Activated CD8-positive, alpha-beta T cell treated with anti-CD3 and anti-CD28 coated beads for 36 hours (primary cell): Measurements from ENCODE around the gene FCHSD2. TPM values are rescaled to one million over a fixed set of nuclear protein-coding genes. Genes with fewer than 3 reads are reported as not detected.

Experiments
- ATAC-seq: fragments of 200-7000 bp; cut with Tn5 transposase; one replicate; pipeline ENCODE4 v1.10.0; 2021; ENCODE audit warnings: mild to moderate bottlenecking, moderate library complexity
- CTCF ChIA-PET: fragments of 350-600 bp; sonication (Branson Sonifier 250); formaldehyde crosslinking; loops from one replicate; lab custom pipeline; 2021; ENCODE audit warnings: antibody characterized with exemption; lab: Charles Lee
- POLR2A ChIA-PET: fragments of 350-600 bp; sonication (Branson Sonifier 250); formaldehyde crosslinking; loops from one replicate; lab custom pipeline; 2021; ENCODE audit warnings: antibody characterized with exemption; lab: Charles Lee
- DNase-seq: peaks from one replicate; pipeline ENCODE4 v3.0.0-alpha.2; 2020
- H3K27ac Mint-ChIP-seq: one replicate; pipeline ENCODE4 v1.8.0; 2021; ENCODE audit warnings: mild to moderate bottlenecking, mixed read lengths
- H3K27me3 Mint-ChIP-seq: one replicate; pipeline ENCODE4 v1.8.0; 2021; ENCODE audit warnings: mixed read lengths
- H3K36me3 Mint-ChIP-seq: one replicate; pipeline ENCODE4 v1.8.0; 2021; ENCODE audit warnings: low read depth, mixed read lengths
- H3K4me1 Mint-ChIP-seq: one replicate; pipeline ENCODE4 v1.8.0; 2021; ENCODE audit warnings: low read depth, mixed read lengths
- H3K4me3 Mint-ChIP-seq: one replicate; pipeline ENCODE4 v1.8.0; 2021; ENCODE audit warnings: mild to moderate bottlenecking, moderate library complexity, mixed read lengths
- H3K9me3 Mint-ChIP-seq: one replicate; pipeline ENCODE4 v1.8.0; 2021; ENCODE audit warnings: mixed read lengths
- intact Hi-C: fragments of 100-400 bp; cut with micrococcal nuclease; formaldehyde crosslinking; loops from one replicate; pipeline ENCODE4 v1.10.0; 2022
- total RNA-seq, 2 experiments: library from RNA; stranded (reverse); gene quantifications; one replicate each; pipeline ENCODE4 v1.2.3, GENCODE V29; 2021
- TF ChIP-seq, protein P1 (sequence below): fragments of 200-600 bp; IDR thresholded peaks from one replicate; pipeline ENCODE4 v1.8.0; 2022; ENCODE audit warnings: antibody characterized with exemption, mild to moderate bottlenecking

Gene FCHSD2
- total RNA-seq, 2 experiments from 2014 or later, result 23.6 to 24.8 TPM

- H3K4me3 Mint-ChIP-seq, result no peak overlapping the region
- TF ChIP-seq, protein P1, sequence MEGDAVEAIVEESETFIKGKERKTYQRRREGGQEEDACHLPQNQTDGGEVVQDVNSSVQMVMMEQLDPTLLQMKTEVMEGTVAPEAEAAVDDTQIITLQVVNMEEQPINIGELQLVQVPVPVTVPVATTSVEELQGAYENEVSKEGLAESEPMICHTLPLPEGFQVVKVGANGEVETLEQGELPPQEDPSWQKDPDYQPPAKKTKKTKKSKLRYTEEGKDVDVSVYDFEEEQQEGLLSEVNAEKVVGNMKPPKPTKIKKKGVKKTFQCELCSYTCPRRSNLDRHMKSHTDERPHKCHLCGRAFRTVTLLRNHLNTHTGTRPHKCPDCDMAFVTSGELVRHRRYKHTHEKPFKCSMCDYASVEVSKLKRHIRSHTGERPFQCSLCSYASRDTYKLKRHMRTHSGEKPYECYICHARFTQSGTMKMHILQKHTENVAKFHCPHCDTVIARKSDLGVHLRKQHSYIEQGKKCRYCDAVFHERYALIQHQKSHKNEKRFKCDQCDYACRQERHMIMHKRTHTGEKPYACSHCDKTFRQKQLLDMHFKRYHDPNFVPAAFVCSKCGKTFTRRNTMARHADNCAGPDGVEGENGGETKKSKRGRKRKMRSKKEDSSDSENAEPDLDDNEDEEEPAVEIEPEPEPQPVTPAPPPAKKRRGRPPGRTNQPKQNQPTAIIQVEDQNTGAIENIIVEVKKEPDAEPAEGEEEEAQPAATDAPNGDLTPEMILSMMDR, result no peak
- ATAC-seq (no peak), DNase-seq (no peak)
- H3K27ac Mint-ChIP-seq, result no peak overlapping the region
- H3K9me3 Mint-ChIP-seq, result no peaks in the 10 kb centered on the region
- CTCF ChIA-PET, result no interaction called here
- peaks cover 7% of the 10 kb centered on the region for H3K36me3 Mint-ChIP-seq
- intact Hi-C loops, result no loop called here
- POLR2A ChIA-PET, result interaction anchor here (0.6 kb wide), 1 partner anchor 1195 kb away, joined by 5 read pairs; no protein-coding TSS in a partner anchor
- no peaks in the 10 kb centered on the region for H3K27me3 Mint-ChIP-seq
- peaks cover 9% of the 10 kb centered on the region for H3K4me1 Mint-ChIP-seq
Measured at GRCh38 chr11:72871119-72871518, 271.0 kb downstream of the FCHSD2 start.

DNA sequence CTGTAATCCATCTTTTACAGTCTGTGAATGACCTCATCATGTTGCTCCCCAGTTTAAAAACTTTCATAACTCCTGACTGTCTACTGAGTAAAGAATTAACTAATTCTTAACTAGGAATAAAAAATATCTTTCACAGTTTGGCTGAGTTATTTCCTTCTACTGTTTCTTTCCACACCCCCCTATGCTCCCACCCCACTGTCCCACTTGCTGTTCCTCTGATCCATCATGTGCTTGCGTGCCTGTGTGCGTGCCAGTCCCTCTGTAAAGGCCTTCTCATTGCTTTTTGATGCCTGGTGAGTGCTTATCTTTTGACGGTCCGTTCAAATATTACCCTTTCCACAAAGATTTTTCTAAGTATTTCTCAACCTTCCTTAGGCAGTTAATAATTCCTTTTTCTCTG lies 272.3 kb downstream of the FCHSD2 start:
- CTCF ChIA-PET, result no interaction called here
- Mint-ChIP-seq H3K27me3 (no peaks in the 10 kb centered on the region), H3K4me1 (peaks cover 13% of the 10 kb centered on the region), H3K4me3 (no peak overlapping the region), H3K27ac (no peak overlapping the region), H3K36me3 (peaks cover 7% of the 10 kb centered on the region), H3K9me3 (no peaks in the 10 kb centered on the region)
- ATAC-seq (no peak), DNase-seq (no peak)
- intact Hi-C loops, result no loop called here
- TF ChIP-seq, protein P1, result no peak
- POLR2A ChIA-PET, result no interaction called here

GRCh38 chr11:72867970-72868369 lies 274.1 kb downstream of the FCHSD2 start:
- ChIA-PET POLR2A (interaction anchor here (0.6 kb wide), 1 partner anchor 72 kb away, joined by 5 read pairs; no protein-coding TSS in a partner anchor), CTCF (interaction anchor here (0.8 to 1.6 kb wide), 4 partner anchors 10 to 316 kb away, joined by 3 to 4 read pairs (median 4); no protein-coding TSS in a partner anchor)
- intact Hi-C loops, result no loop called here

GRCh38 chr11:72864702-72865655 lies 277.1 kb downstream of the FCHSD2 start:
- peaks cover 6% of the 10 kb centered on the region for H3K36me3 Mint-ChIP-seq
- ChIA-PET CTCF (interaction anchor here (0.9 to 1.2 kb wide), 5 partner anchors 10 to 181 kb away, joined by 3 to 4 read pairs (median 3); no protein-coding TSS in a partner anchor), POLR2A (interaction anchor here (0.6 kb wide), 1 partner anchor 345 kb away, joined by 3 read pairs; no protein-coding TSS in a partner anchor)
- H3K4me1 Mint-ChIP-seq, result peaks cover 9% of the 10 kb centered on the region
- DNase-seq (no peak), ATAC-seq (no peak)
- H3K9me3 Mint-ChIP-seq, result no peaks in the 10 kb centered on the region
- no peak overlapping the region for H3K4me3 Mint-ChIP-seq
- no peak overlapping the region for H3K27ac Mint-ChIP-seq
- TF ChIP-seq, protein P1, result no peak
- no peaks in the 10 kb centered on the region for H3K27me3 Mint-ChIP-seq
- intact Hi-C loops, result no loop called here

More at GRCh38 chr11:72867970-72868369, 274.1 kb downstream of the FCHSD2 start:
- Mint-ChIP-seq H3K4me1 (peaks cover 13% of the 10 kb centered on the region), H3K4me3 (no peak overlapping the region), H3K27me3 (no peaks in the 10 kb centered on the region), H3K36me3 (peaks cover 7% of the 10 kb centered on the region), H3K9me3 (no peaks in the 10 kb centered on the region), H3K27ac (no peak overlapping the region)
- DNase-seq, result no peak
- ATAC-seq, result no peak
- TF ChIP-seq, protein P1, result no peak
